ENCODE measurements around the gene TDRD12. TPM values are rescaled to one million over a fixed set of nuclear protein-coding genes. Genes with fewer than 3 reads are reported as not detected.

Gene TDRD12
- total RNA-seq, 4 donors from 2014 or later: 0.48 TPM; not detected in 3

DNA sequence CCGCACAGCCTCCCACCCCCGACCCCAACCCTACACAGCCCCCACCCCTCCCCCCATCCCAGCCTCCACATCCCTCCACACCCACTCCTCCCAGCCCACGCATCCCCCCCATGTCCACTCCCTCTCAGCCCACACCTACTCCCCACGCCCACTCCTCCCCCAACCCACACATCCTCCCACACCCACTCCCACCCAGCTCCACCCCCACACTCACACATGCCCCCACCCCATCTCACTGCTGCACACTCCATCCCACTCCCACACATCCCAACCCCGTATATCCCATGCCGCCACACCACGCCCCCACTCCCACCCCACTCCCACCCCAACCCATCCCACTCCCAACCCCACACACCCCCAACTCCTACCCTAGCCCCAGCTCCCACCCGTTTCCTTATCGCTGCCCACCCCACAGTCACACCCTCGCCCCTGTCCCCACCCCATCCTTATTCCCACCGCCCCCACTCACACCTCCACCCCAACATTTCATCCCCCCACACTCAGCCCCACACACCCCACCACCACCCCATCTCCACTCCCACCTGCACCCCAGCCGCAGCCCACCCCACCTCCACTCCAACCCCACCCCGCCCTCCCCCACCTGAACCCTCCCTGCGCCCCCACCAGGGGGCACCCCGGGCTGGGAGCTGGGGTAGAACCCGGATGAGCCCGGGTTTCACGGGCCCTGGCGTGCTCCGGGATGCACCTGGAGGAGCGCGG, 809 bp downstream of the TDRD12 start:
- WGBS, 2 donors (ENCODE audit: low coverage in 1 of 2): 96% methylated on average over 9 of the region's 22 CpGs; no CpG with 5 or more reads in 1 of the 2 donors
- in situ Hi-C loops (cut with MboI; ENCODE audit: low pct_ligation_motif_present in 1 of 4, low pct_unique_long_range_greater_than_20kb in 1 of 4, low sequenced_read_pairs in 3 of 4): no loop called here
- no peak for TF ChIP-seq POLR2A (IDR thresholded peaks at IDR 0.05)
- TF ChIP-seq POLR2AphosphoS5 (IDR thresholded peaks at IDR 0.05): no peak
- no peak for TF ChIP-seq EP300 (IDR thresholded peaks at IDR 0.05; ENCODE audit: low read depth)
- TF ChIP-seq, protein P1, sequence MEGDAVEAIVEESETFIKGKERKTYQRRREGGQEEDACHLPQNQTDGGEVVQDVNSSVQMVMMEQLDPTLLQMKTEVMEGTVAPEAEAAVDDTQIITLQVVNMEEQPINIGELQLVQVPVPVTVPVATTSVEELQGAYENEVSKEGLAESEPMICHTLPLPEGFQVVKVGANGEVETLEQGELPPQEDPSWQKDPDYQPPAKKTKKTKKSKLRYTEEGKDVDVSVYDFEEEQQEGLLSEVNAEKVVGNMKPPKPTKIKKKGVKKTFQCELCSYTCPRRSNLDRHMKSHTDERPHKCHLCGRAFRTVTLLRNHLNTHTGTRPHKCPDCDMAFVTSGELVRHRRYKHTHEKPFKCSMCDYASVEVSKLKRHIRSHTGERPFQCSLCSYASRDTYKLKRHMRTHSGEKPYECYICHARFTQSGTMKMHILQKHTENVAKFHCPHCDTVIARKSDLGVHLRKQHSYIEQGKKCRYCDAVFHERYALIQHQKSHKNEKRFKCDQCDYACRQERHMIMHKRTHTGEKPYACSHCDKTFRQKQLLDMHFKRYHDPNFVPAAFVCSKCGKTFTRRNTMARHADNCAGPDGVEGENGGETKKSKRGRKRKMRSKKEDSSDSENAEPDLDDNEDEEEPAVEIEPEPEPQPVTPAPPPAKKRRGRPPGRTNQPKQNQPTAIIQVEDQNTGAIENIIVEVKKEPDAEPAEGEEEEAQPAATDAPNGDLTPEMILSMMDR (IDR thresholded peaks at IDR 0.05): no peak

GRCh38 chr19:32720936-32721250, 1.3 kb downstream of the TDRD12 start:
- Histone ChIP-seq H3K27ac (no peak overlapping the region), H3K9me3 (no peaks in the 10 kb centered on the region), H3K27me3 (no peaks in the 10 kb centered on the region), H3K4me1 (no peaks in the 10 kb centered on the region), H3K36me3 (no peaks in the 10 kb centered on the region), H3K4me3 (no peak overlapping the region)
- intact Hi-C loops (cut with DNase I; ENCODE audit: low total_unique reads): no loop called here
- TF ChIP-seq POLR2A (IDR thresholded peaks at IDR 0.05) (no peak), POLR2AphosphoS5 (IDR thresholded peaks at IDR 0.05) (no peak), EP300 (IDR thresholded peaks at IDR 0.05; ENCODE audit: low read depth) (no peak)
- TF ChIP-seq, protein P1 (IDR thresholded peaks at IDR 0.05): no peak
- DNase-seq: no peak
- in situ Hi-C loops (cut with MboI; ENCODE audit: low pct_ligation_motif_present in 1 of 4, low pct_unique_long_range_greater_than_20kb in 1 of 4, low sequenced_read_pairs in 3 of 4): no loop called here
- WGBS, 2 donors (ENCODE audit: low coverage in 1 of 2): 95% methylated on average over 22 of the region's 22 CpGs; no CpG with 5 or more reads in 1 of the 2 donors

More for the DNA sequence above, 809 bp downstream of the TDRD12 start:
- intact Hi-C loops (cut with DNase I; ENCODE audit: low total_unique reads): no loop called here
- Histone ChIP-seq H3K36me3 (no peaks in the 10 kb centered on the region), H3K27ac (no peak overlapping the region), H3K27me3 (no peaks in the 10 kb centered on the region), H3K4me1 (no peaks in the 10 kb centered on the region), H3K9me3 (no peaks in the 10 kb centered on the region), H3K4me3 (no peak overlapping the region)
- no peak for DNase-seq

- in situ Hi-C loops (cut with MboI; ENCODE audit: low pct_ligation_motif_present in 1 of 4, low pct_unique_long_range_greater_than_20kb in 1 of 4, low sequenced_read_pairs in 3 of 4) (no loop called here), intact Hi-C loops (cut with DNase I; ENCODE audit: low total_unique reads) (no loop called here)
- DNase-seq: no peak
- Histone ChIP-seq H3K4me1 (no peaks in the 10 kb centered on the region), H3K9me3 (no peaks in the 10 kb centered on the region), H3K27me3 (no peaks in the 10 kb centered on the region), H3K27ac (no peak overlapping the region), H3K4me3 (no peak overlapping the region), H3K36me3 (no peaks in the 10 kb centered on the region)
- no peak for TF ChIP-seq EP300 (IDR thresholded peaks at IDR 0.05; ENCODE audit: low read depth)
- TF ChIP-seq, protein P1 (IDR thresholded peaks at IDR 0.05): no peak
- no peak for TF ChIP-seq POLR2A (IDR thresholded peaks at IDR 0.05)
- TF ChIP-seq POLR2AphosphoS5 (IDR thresholded peaks at IDR 0.05): no peak
- 79 to 82% methylated on average over 3 to 4 of the region's 4 CpGs for WGBS, 2 donors (ENCODE audit: low coverage in 1 of 2)
Measured at GRCh38 chr19:32735936-32736335, 16.4 kb downstream of the TDRD12 start.

DNA sequence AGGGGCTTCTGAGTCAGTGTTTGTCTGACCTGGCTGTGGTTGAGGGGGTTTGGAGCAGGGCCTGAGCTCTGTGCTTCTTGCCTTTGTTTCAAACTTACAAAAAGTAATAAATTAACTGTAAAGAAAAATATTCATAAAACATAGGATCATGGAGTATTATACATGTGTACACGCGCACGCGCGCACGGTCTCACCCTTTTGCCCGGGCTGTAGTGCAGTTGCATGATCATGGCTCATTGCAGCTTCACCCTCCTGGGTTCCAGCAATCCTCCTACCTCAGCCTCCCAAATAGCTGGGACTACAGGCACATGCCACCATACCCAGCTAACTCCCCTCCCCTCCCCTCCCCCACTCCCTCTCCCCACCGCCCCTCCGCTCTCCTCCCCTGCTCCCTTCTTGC, 23.5 kb downstream of the TDRD12 start:
- H3K27ac ChIP-seq: no peak overlapping the region
- WGBS, 2 donors (ENCODE audit: low coverage in 1 of 2): 93 to 100% methylated on average over 1 to 9 of the region's 9 CpGs
- in situ Hi-C loops (cut with MboI; ENCODE audit: low pct_ligation_motif_present in 1 of 4, low pct_unique_long_range_greater_than_20kb in 1 of 4, low sequenced_read_pairs in 3 of 4): no loop called here

More for the DNA sequence above, 23.5 kb downstream of the TDRD12 start:
- H3K4me3 ChIP-seq: no peak overlapping the region
- intact Hi-C loops (cut with DNase I; ENCODE audit: low total_unique reads): no loop called here
- TF ChIP-seq, protein P1 (IDR thresholded peaks at IDR 0.05): no peak
- TF ChIP-seq POLR2AphosphoS5 (IDR thresholded peaks at IDR 0.05) (no peak), POLR2A (IDR thresholded peaks at IDR 0.05) (no peak), EP300 (IDR thresholded peaks at IDR 0.05; ENCODE audit: low read depth) (no peak)
- no peaks in the 10 kb centered on the region for H3K36me3 ChIP-seq
- no peaks in the 10 kb centered on the region for H3K27me3 ChIP-seq
- H3K9me3 ChIP-seq: no peaks in the 10 kb centered on the region
- no peak for DNase-seq
- H3K4me1 ChIP-seq: no peaks in the 10 kb centered on the region
